BE2C (cell line): Measurements from ENCODE around the gene PPP1R7.

ENCODE experiments used
- DNase-seq: peaks from one replicate; pipeline ENCODE4 v3.0.0-alpha.2; 2020
- H3K27me3 ChIP-seq: fragments of 250-450 bp; sonication (Bioruptor Pico); 2 replicates; pipeline ENCODE4 v1.5.1; 2020; ENCODE audit warnings: mild to moderate bottlenecking
- H3K36me3 ChIP-seq: fragments of 250-450 bp; sonication (Bioruptor Pico); 2 replicates; pipeline ENCODE4 v1.5.1; 2020; ENCODE audit warnings: mild to moderate bottlenecking
- H3K4me1 ChIP-seq: fragments of 250-450 bp; sonication (Bioruptor Pico); 2 replicates; pipeline ENCODE4 v1.5.1; 2020
- H3K4me3 ChIP-seq: 2 replicates; pipeline ENCODE4 v1.5.1; 2011; ENCODE audit warnings: low read depth, low read length
- H3K9me3 ChIP-seq: fragments of 250-450 bp; sonication (Bioruptor Pico); 2 replicates; pipeline ENCODE4 v1.5.1; 2020
- CTCF ChIP-seq: IDR thresholded peaks from 2 replicates; pipeline ENCODE4 v1.5.1; 2012; ENCODE audit warnings: mild to moderate bottlenecking, low read depth, low read length

Gene PPP1R7

DNA sequence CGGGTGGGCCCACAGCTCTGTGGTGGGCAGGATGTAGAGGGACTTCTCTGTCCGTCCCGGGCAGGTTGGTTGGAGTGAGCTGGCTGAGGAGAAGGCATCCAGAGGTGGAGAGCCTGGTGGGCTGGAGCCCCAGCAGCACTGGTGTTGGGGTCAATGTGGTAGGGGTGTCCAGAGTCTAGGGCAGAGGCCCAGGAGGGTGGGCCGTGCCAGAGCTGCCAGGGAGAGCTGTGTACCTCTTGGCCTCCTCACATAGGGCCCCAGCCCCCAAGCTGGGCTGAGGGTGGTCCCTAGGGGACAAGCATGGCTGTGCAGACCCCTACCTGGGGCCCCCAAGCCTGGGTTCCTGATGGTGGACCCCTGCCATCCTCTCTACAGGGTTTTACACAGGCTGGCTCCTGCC, 54.2 kb downstream of the PPP1R7 start:
- no peaks in the 10 kb centered on the region for H3K4me1 ChIP-seq

GRCh38 chr2:241205086-241205485, 54.8 kb downstream of the PPP1R7 start:
- H3K27me3 ChIP-seq: no peaks in the 10 kb centered on the region
- no peak overlapping the region for H3K4me3 ChIP-seq
- H3K9me3 ChIP-seq: no peaks in the 10 kb centered on the region
- no peaks in the 10 kb centered on the region for H3K36me3 ChIP-seq
- H3K4me1 ChIP-seq: no peaks in the 10 kb centered on the region
- DNase-seq: no peak
- TF ChIP-seq CTCF: no peak

More for the DNA sequence above, 54.2 kb downstream of the PPP1R7 start:
- H3K4me3 ChIP-seq: no peak overlapping the region
- no peaks in the 10 kb centered on the region for H3K9me3 ChIP-seq
- no peak for TF ChIP-seq CTCF
- DNase-seq: no peak
- H3K36me3 ChIP-seq: no peaks in the 10 kb centered on the region
- H3K27me3 ChIP-seq: no peaks in the 10 kb centered on the region

- DNase-seq: no peak
- H3K27me3 ChIP-seq: no peaks in the 10 kb centered on the region
- H3K4me3 ChIP-seq: no peak overlapping the region
- no peaks in the 10 kb centered on the region for H3K4me1 ChIP-seq
- no peaks in the 10 kb centered on the region for H3K36me3 ChIP-seq
- H3K9me3 ChIP-seq: no peaks in the 10 kb centered on the region
- TF ChIP-seq CTCF: no peak
Observed at GRCh38 chr2:241207151-241207550, 56.9 kb downstream of the PPP1R7 start.

DNA sequence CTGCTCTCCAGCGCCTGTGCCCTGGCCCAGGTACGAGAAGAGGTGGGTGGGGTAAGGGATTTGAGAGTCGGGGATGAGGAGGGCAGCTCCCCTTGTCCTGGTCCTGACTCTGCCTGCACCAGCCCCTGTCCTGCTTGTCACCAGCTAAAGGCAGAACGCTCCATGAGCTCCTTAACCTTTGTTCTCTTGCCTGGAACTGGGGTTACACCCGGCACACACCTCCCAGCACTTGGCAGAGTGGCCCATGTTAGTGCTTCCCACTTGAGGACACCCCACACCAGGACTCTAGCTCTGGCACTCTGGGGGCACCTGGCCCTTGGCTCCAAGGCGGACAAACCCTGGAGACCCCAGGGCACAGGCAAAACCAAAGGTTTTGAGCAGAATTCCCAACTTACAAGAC, 57.4 kb downstream of the PPP1R7 start:
- H3K27me3 ChIP-seq: no peaks in the 10 kb centered on the region
- no peak for DNase-seq
- no peak overlapping the region for H3K4me3 ChIP-seq
- no peaks in the 10 kb centered on the region for H3K4me1 ChIP-seq
- TF ChIP-seq CTCF: no peak
- no peaks in the 10 kb centered on the region for H3K9me3 ChIP-seq
- no peaks in the 10 kb centered on the region for H3K36me3 ChIP-seq

DNA sequence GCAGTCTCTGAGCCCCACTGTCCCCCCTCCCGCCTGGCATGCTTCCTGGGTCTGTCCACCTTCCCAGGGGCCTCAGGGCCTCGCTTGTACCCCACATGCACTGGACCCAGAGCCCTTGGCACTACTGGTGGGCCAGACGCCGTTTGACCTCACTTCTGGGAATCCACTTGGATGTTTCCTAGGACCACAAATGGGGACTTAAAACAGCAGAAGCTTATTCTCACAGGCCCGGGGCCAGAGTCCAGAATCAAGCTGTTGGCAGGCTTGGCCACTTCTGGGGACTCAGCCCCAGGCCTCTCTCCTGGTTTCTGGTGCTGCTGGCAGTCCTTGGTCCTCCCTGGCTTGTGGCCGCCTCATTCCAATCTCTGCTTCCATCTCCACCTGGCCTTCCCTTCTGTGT, 57.8 kb downstream of the PPP1R7 start:
- Histone ChIP-seq H3K4me1 (no peaks in the 10 kb centered on the region), H3K27me3 (no peaks in the 10 kb centered on the region), H3K4me3 (no peak overlapping the region), H3K9me3 (no peaks in the 10 kb centered on the region), H3K36me3 (no peaks in the 10 kb centered on the region)
- no peak for TF ChIP-seq CTCF
- peak; percentile 40 for DNase-seq

DNA sequence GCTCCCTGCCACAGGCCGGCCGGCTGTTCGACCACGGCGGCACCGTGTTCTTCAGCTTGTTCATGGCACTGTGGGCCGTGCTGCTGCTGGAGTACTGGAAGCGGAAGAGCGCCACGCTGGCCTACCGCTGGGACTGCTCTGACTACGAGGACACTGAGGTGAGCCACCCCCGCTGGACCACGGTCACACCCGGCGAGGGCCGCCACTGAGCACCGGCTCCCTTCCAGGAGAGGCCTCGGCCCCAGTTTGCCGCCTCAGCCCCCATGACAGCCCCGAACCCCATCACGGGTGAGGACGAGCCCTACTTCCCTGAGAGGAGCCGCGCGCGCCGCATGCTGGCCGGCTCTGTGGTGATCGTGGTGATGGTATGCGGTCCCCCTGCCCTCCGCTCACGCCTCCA, 59.0 kb downstream of the PPP1R7 start:
- H3K27me3 ChIP-seq: no peaks in the 10 kb centered on the region
- H3K4me1 ChIP-seq: no peaks in the 10 kb centered on the region
- TF ChIP-seq CTCF: no peak
- no peaks in the 10 kb centered on the region for H3K9me3 ChIP-seq
- DNase-seq: no peak
- H3K36me3 ChIP-seq: no peaks in the 10 kb centered on the region
- H3K4me3 ChIP-seq: no peak overlapping the region
